ENCODE data around the gene MYOF.

GRCh38 chr10:93300288-93300917 lies 181.7 kb downstream of the MYOF start:
- TF ChIP-seq, protein P1, sequence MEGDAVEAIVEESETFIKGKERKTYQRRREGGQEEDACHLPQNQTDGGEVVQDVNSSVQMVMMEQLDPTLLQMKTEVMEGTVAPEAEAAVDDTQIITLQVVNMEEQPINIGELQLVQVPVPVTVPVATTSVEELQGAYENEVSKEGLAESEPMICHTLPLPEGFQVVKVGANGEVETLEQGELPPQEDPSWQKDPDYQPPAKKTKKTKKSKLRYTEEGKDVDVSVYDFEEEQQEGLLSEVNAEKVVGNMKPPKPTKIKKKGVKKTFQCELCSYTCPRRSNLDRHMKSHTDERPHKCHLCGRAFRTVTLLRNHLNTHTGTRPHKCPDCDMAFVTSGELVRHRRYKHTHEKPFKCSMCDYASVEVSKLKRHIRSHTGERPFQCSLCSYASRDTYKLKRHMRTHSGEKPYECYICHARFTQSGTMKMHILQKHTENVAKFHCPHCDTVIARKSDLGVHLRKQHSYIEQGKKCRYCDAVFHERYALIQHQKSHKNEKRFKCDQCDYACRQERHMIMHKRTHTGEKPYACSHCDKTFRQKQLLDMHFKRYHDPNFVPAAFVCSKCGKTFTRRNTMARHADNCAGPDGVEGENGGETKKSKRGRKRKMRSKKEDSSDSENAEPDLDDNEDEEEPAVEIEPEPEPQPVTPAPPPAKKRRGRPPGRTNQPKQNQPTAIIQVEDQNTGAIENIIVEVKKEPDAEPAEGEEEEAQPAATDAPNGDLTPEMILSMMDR (conservative IDR thresholded peaks at IDR 0.05), result no peak
- TF ChIP-seq ZFX (IDR thresholded peaks at IDR 0.05), result no peak

Data from C4-2B (cell line).